Keratinocyte (primary cell): Measurements from ENCODE around the gene MAP4. TPM values are rescaled to one million over a fixed set of nuclear protein-coding genes. Genes with fewer than 3 reads are reported as not detected.

Experiments
- DNase-seq: peaks from one replicate; pipeline ENCODE4 v3.0.0-alpha.2; 2011; ENCODE audit warnings: low read depth, missing footprints, low spot score
- FAIRE-seq: peaks from 2 replicates; lab custom pipeline; 2011; peaks lifted over from hg19 to GRCh38; lab: Jason Lieb, UNC
- H2AFZ ChIP-seq: 2 replicates; pipeline ENCODE4 v1.6.0; 2012; ENCODE audit warnings: low read length, control low read depth, inconsistent platforms; ENCODE audit not compliant: control insufficient read depth
- H3K27ac ChIP-seq: 2 replicates; pipeline ENCODE4 v1.5.1; 2011; ENCODE audit warnings: low read length; ENCODE audit not compliant: control insufficient read depth, insufficient read depth
- H3K27me3 ChIP-seq: 3 replicates; pipeline ENCODE4 v1.6.0; 2011; ENCODE audit warnings: low read length; ENCODE audit not compliant: control insufficient read depth, insufficient read depth; ENCODE audit errors: extremely low read depth
- H3K36me3 ChIP-seq, 2 experiments: 2 replicates in 1 of 2; 3 replicates in 1 of 2; pipeline ENCODE4 v1.5.1; 2011; ENCODE audit warnings: low read length in 2 of 2, mild to moderate bottlenecking in 1 of 2; ENCODE audit not compliant: control insufficient read depth in 2 of 2, insufficient read depth in 2 of 2; ENCODE audit errors: extremely low read depth in 1 of 2
- H3K4me1 ChIP-seq: 3 replicates; pipeline ENCODE4 v1.5.1; 2011; ENCODE audit warnings: low read length; ENCODE audit not compliant: control insufficient read depth, insufficient read depth; ENCODE audit errors: extremely low read depth
- H3K4me2 ChIP-seq: 3 replicates; pipeline ENCODE4 v1.6.0; 2011; ENCODE audit warnings: low read depth, low read length; ENCODE audit not compliant: control insufficient read depth, insufficient read depth; ENCODE audit errors: extremely low read depth
- H3K4me3 ChIP-seq, 3 experiments: fragments of 200-600 bp in 1 of 3; sonication (generic) in 1 of 3; 2 replicates in 2 of 3; 3 replicates in 1 of 3; pipeline ENCODE4 v1.5.1; 2011 to 2016; ENCODE audit warnings: low read length in 3 of 3, mild to moderate bottlenecking in 3 of 3, control low read depth in 2 of 3, inconsistent platforms in 1 of 3, low read depth in 1 of 3, mixed read lengths in 1 of 3, mixed run types in 1 of 3, moderate library complexity in 1 of 3; ENCODE audit not compliant: control insufficient read depth in 2 of 3, insufficient read depth in 2 of 3; ENCODE audit errors: extremely low read depth in 1 of 3
- H3K79me2 ChIP-seq: 2 replicates; pipeline ENCODE4 v1.6.0; 2012; ENCODE audit warnings: low read length; ENCODE audit not compliant: control insufficient read depth, insufficient read depth
- H3K9ac ChIP-seq: 3 replicates; pipeline ENCODE4 v1.6.0; 2011; ENCODE audit warnings: low read length; ENCODE audit not compliant: control insufficient read depth, insufficient read depth; ENCODE audit errors: extremely low read depth
- H3K9me1 ChIP-seq: 3 replicates; pipeline ENCODE4 v1.6.0; 2011; ENCODE audit warnings: low read length; ENCODE audit not compliant: control insufficient read depth, insufficient read depth; ENCODE audit errors: extremely low read depth
- H3K9me3 ChIP-seq: 2 replicates; pipeline ENCODE4 v1.5.1; 2012; ENCODE audit warnings: low read depth, low read length; ENCODE audit not compliant: control insufficient read depth
- H4K20me1 ChIP-seq: 3 replicates; pipeline ENCODE4 v1.6.0; 2011; ENCODE audit warnings: low read length; ENCODE audit not compliant: control insufficient read depth, insufficient read depth; ENCODE audit errors: extremely low read depth
- EZH2 ChIP-seq: IDR thresholded peaks from one replicate; pipeline ENCODE4 v1.6.1; 2012; ENCODE audit warnings: inconsistent platforms, mild to moderate bottlenecking, low read length, moderate library complexity
- dilution Hi-C: fragments of 300-500 bp; cut with MboI; formaldehyde crosslinking; loops from one replicate; pipeline ENCODE4 v1.7.0; 2020; ENCODE audit warnings: low sequenced_read_pairs; ENCODE audit not compliant: extremely low pct_ligation_motif_present
- polyA plus RNA-seq, 5 experiments: library from polyadenylated mRNA; depleted of rRNA in 3 of 5; stranded (reverse) in 3 of 5; stranded (forward) in 1 of 5; unstranded in 1 of 5; fragments of >200 nt; gene quantifications; 1 replicate in 1 of 5; 2 replicates in 3 of 5; 3 replicates in 1 of 5; pipeline versions ENCODE4 v1.2.1 to v1.2.3, GENCODE V29; 2011 to 2012; ENCODE audit warnings: missing spikeins in 2 of 5, low read depth in 1 of 5, low replicate concordance in 1 of 5
- TF ChIP-seq, protein P1 (sequence below), 3 experiments: IDR thresholded peaks in 1 of 3; conservative IDR thresholded peaks in 1 of 3; optimal IDR thresholded peaks in 1 of 3; 2 replicates in 2 of 3; 3 replicates in 1 of 3; pipeline versions ENCODE3 to v1.5.1; 2011; ENCODE audit warnings: low read length in 3 of 3, mild to moderate bottlenecking in 3 of 3, moderate library complexity in 2 of 3, control low read depth in 1 of 3, inconsistent platforms in 1 of 3; ENCODE audit not compliant: insufficient read depth in 2 of 3; ENCODE audit errors: extremely low read depth in 1 of 3

The MAP4 gene
- polyA plus RNA-seq, 1 donor (not counting 4 experiments of a cell fraction or from before 2014, with no cell fraction given) = 110 TPM

DNA sequence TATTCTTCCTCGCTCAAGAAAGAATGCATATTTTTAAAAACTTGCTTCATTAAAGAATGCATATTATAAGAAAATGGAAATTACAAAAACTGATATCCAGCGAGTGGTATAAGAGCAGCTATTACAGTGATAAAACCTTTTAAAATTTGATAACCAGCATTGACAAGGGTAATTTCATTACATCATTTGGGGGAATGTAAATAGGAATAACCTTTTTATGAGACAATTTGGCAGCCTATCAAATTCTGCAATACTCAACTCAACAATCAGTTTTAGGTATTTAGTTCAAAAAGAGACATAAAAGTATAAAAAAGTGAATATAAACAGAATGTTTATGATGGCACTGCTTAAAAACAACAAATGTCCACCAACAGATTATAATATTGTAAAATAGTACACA, 35.4 kb downstream of the MAP4 start:
- dilution Hi-C loops = no loop called here
- no peak for TF ChIP-seq EZH2
- TF ChIP-seq, protein P1, sequence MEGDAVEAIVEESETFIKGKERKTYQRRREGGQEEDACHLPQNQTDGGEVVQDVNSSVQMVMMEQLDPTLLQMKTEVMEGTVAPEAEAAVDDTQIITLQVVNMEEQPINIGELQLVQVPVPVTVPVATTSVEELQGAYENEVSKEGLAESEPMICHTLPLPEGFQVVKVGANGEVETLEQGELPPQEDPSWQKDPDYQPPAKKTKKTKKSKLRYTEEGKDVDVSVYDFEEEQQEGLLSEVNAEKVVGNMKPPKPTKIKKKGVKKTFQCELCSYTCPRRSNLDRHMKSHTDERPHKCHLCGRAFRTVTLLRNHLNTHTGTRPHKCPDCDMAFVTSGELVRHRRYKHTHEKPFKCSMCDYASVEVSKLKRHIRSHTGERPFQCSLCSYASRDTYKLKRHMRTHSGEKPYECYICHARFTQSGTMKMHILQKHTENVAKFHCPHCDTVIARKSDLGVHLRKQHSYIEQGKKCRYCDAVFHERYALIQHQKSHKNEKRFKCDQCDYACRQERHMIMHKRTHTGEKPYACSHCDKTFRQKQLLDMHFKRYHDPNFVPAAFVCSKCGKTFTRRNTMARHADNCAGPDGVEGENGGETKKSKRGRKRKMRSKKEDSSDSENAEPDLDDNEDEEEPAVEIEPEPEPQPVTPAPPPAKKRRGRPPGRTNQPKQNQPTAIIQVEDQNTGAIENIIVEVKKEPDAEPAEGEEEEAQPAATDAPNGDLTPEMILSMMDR (optimal IDR thresholded peaks at IDR 0.05 in 1 of 3, IDR thresholded peaks at IDR 0.05 in 1 of 3, conservative IDR thresholded peaks at IDR 0.05 in 1 of 3; ENCODE audit: extremely low read depth in 1 of 3, insufficient read depth in 2 of 3, low read length in 3 of 3) = no peak
- peaks cover 3 to 6% of the 10 kb centered on the region in 2 experiments for H3K36me3 ChIP-seq
- H3K9ac ChIP-seq = no peak overlapping the region
- peaks cover 5% of the 10 kb centered on the region for H4K20me1 ChIP-seq
- DNase-seq (no peak), FAIRE-seq (no peak)
- H3K4me3 ChIP-seq = no peak overlapping the region
- H3K9me1 ChIP-seq = peaks cover 2% of the 10 kb centered on the region
- peaks cover 60% of the 10 kb centered on the region for H3K79me2 ChIP-seq
- H3K27ac ChIP-seq = no peak overlapping the region
- H3K9me3 ChIP-seq = no peaks in the 10 kb centered on the region
- no peaks in the 10 kb centered on the region for H3K27me3 ChIP-seq
- no peak overlapping the region for H2AFZ ChIP-seq
- H3K4me2 ChIP-seq = no peak overlapping the region
- H3K4me1 ChIP-seq = peaks cover 6% of the 10 kb centered on the region

DNA sequence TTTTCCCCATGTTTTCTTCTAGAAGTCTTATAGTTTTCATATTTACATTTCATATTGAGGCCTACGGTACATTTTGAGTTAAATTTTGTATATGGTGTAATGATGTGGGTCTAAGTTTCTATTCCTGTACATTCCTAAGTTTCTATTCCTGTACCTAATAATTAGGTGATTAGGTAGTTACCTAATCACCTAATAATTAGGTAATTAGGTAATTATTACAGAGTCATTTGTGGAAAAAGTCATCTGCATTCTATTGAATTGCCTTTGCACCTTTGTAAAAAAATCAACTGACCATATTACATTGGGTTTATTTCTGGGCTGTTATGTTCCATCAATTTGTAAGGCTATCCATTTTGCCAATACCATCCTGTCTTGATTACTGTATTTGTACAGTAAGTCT, 37.1 kb downstream of the MAP4 start:
- no peak overlapping the region for H3K4me2 ChIP-seq
- H3K4me3 ChIP-seq = no peak overlapping the region
- peaks cover 2% of the 10 kb centered on the region for H3K4me1 ChIP-seq
- H3K36me3 ChIP-seq = peaks cover 3 to 11% of the 10 kb centered on the region in 2 experiments
- FAIRE-seq (no peak), DNase-seq (no peak)
- no peak overlapping the region for H2AFZ ChIP-seq
- no peak overlapping the region for H3K27ac ChIP-seq
- no peaks in the 10 kb centered on the region for H3K9me3 ChIP-seq
- peaks cover 55% of the 10 kb centered on the region for H3K79me2 ChIP-seq
- no peak for TF ChIP-seq EZH2
- TF ChIP-seq, protein P1 (optimal IDR thresholded peaks at IDR 0.05 in 1 of 3, IDR thresholded peaks at IDR 0.05 in 1 of 3, conservative IDR thresholded peaks at IDR 0.05 in 1 of 3; ENCODE audit: extremely low read depth in 1 of 3, insufficient read depth in 2 of 3, low read length in 3 of 3) = no peak
- H3K9ac ChIP-seq = no peak overlapping the region
- no peaks in the 10 kb centered on the region for H3K27me3 ChIP-seq
- peaks cover 4% of the 10 kb centered on the region for H4K20me1 ChIP-seq
- dilution Hi-C loops = no loop called here
- H3K9me1 ChIP-seq = peaks cover 2% of the 10 kb centered on the region
